Upper lobe of left lung (tissue), 6 donors: Measurements from ENCODE around the gene GIT2. TPM values are rescaled to one million over a fixed set of nuclear protein-coding genes. Genes with fewer than 3 reads are reported as not detected.
A peak's percentile ranks its signal among the peaks of the same experiment; 100 is the strongest.
"Not testable (repeated sequence)": the region's sequence is repeated elsewhere in the genome, so short reads cannot be mapped to it uniquely, and the experiment has no call there.

Experiments used
- ATAC-seq, 2 donors: fragments of 200-7000 bp; cut with Tn5 transposase; one replicate each; pipeline ENCODE4 v1.9.1; 2022; ENCODE audit warnings: mild to moderate bottlenecking in 2 of 2, moderate library complexity in 2 of 2; ENCODE audit not compliant: low FRiP score in 2 of 2
- DNase-seq, 2 donors: peaks; one replicate each; pipeline ENCODE4 v3.0.0-alpha.2; 2019 to 2020
- H3K27ac ChIP-seq, 4 donors: fragments of 200-600 bp; sonication (generic); one replicate each; pipeline ENCODE4 v1.5.1; 2016 to 2019
- H3K27me3 ChIP-seq, 4 donors: fragments of 200-600 bp; sonication (generic); one replicate each; pipeline ENCODE4 v1.5.1; 2017 to 2019
- H3K36me3 ChIP-seq, 4 donors: fragments of 200-600 bp; sonication (generic); one replicate each; pipeline ENCODE4 v1.5.1; 2016 to 2019
- H3K4me1 ChIP-seq, 4 donors: fragments of 200-600 bp; sonication (generic); one replicate each; pipeline ENCODE4 v1.5.1; 2018 to 2019
- H3K4me3 ChIP-seq, 4 donors: fragments of 200-600 bp; sonication (generic); one replicate each; pipeline ENCODE4 v1.5.1; 2017 to 2019; ENCODE audit warnings: mild to moderate bottlenecking in 2 of 4, moderate library complexity in 1 of 4
- H3K9me3 ChIP-seq, 4 donors: fragments of 200-600 bp; sonication (generic); one replicate each; pipeline ENCODE4 v1.5.1; 2018 to 2019
- CTCF ChIP-seq, 6 experiments: fragments of 450-650 bp in 4 of 6; fragments of 200-600 bp in 2 of 6; sonication (generic) in 2 of 6; IDR thresholded peaks; one replicate each; pipeline ENCODE4 v1.5.1; 2016 to 2019; ENCODE audit warnings: antibody characterized with exemption in 6 of 6
- EP300 ChIP-seq, 4 donors: sonication (generic); formaldehyde crosslinking; IDR thresholded peaks; one replicate each; pipeline ENCODE4 v1.5.1; 2017; ENCODE audit warnings: antibody characterized with exemption in 4 of 4, control low read depth in 2 of 4
- POLR2A ChIP-seq, 4 donors: fragments of 450-650 bp; IDR thresholded peaks; one replicate each; pipeline ENCODE4 v1.5.1; 2016 to 2017; ENCODE audit warnings: antibody characterized with exemption in 4 of 4, mild to moderate bottlenecking in 2 of 4
- POLR2AphosphoS5 ChIP-seq, 2 donors: sonication (generic); formaldehyde crosslinking; IDR thresholded peaks; one replicate each; pipeline ENCODE4 v1.5.1; 2017; ENCODE audit warnings: antibody characterized with exemption in 2 of 2
- WGBS, 2 donors: methylation state at CpG; one replicate each; pipeline ENCODE4 v1.1.5; 2017 to 2018; 5-methylcytosine and 5-hydroxymethylcytosine counted together
- total RNA-seq, 6 donors: library from RNA; depleted of rRNA in 4 of 6; stranded (reverse); fragments of >200 nt in 4 of 6; gene quantifications; one replicate each; pipeline versions ENCODE4 v1.1.0 to v1.2.1, GENCODE V29; 2016 to 2021
- donor health status: DM: no; HTN: no; CAD: no; lungs with moderate emphysema.
- donor health status: DM: no; HTN: yes; CAD: no; lungs with severe emphysema.

GIT2 gene
- total RNA-seq, 6 donors from 2014 or later, result 45.1 to 89.1 (median 55.3) TPM

- H3K27ac ChIP-seq, result peak overlapping the region in 3 of 4 donors; percentile 18 to 55 (median 20)
- H3K27me3 ChIP-seq, result no peaks in the 10 kb centered on the region
- 68 to 74% methylated on average over 6 of the region's 6 CpGs for WGBS, 2 donors
- no peaks in the 10 kb centered on the region for H3K9me3 ChIP-seq
- no peak overlapping the region for H3K4me3 ChIP-seq
- TF ChIP-seq POLR2A (IDR thresholded peaks at IDR 0.05), result no peak
- no peak for TF ChIP-seq CTCF (IDR thresholded peaks at IDR 0.05)
- peak in 1 of 4 donors; percentile 31 for TF ChIP-seq EP300 (IDR thresholded peaks at IDR 0.05)
- TF ChIP-seq POLR2AphosphoS5 (IDR thresholded peaks at IDR 0.05), result no peak
- DNase-seq (peak in 1 of 2 donors; percentile 87), ATAC-seq (peak; percentile 44 to 75)
- peaks cover 7 to 52% (median 27%) of the 10 kb centered on the region in 4 donors for H3K36me3 ChIP-seq
- peaks cover 15 to 28% (median 25%) of the 10 kb centered on the region in 4 donors for H3K4me1 ChIP-seq
Observed at GRCh38 chr12:110012137-110012536, 16.0 kb upstream of the GIT2 start.

- H3K4me1 ChIP-seq, result peaks cover 15 to 28% (median 25%) of the 10 kb centered on the region in 4 donors
- no peak for ATAC-seq
Observed at GRCh38 chr12:110010853-110011723, 14.9 kb upstream of the GIT2 start.

GRCh38 chr12:110008681-110009398, 12.7 kb upstream of the GIT2 start:
- not testable (repeated sequence) for DNase-seq, H3K9me3 ChIP-seq, ATAC-seq, H3K27me3 ChIP-seq, H3K4me3 ChIP-seq
- H3K4me1 ChIP-seq, result peaks cover 15 to 32% (median 28%) of the 10 kb centered on the region in 4 donors
- peaks cover 7 to 20% (median 9%) of the 10 kb centered on the region in 4 donors for H3K36me3 ChIP-seq
- WGBS, 2 donors, result 86 to 93% methylated on average over 15 of the region's 15 CpGs
- peak overlapping the region in 2 of 4 donors; percentile 27 to 37 for H3K27ac ChIP-seq

More at GRCh38 chr12:110010853-110011723, 14.9 kb upstream of the GIT2 start:
- Histone ChIP-seq H3K27me3 (no peaks in the 10 kb centered on the region), H3K9me3 (no peaks in the 10 kb centered on the region), H3K36me3 (peaks cover 7 to 41% (median 23%) of the 10 kb centered on the region in 4 donors), H3K27ac (peak overlapping the region in 2 of 4 donors; percentile 14 to 18), H3K4me3 (no peak overlapping the region)
- DNase-seq, result no peak
- 84 to 88% methylated on average over 13 of the region's 13 CpGs for whole genome bisulfite sequencing, 2 donors
- no peak for TF ChIP-seq CTCF (IDR thresholded peaks at IDR 0.05)
- TF ChIP-seq POLR2A (IDR thresholded peaks at IDR 0.05), result no peak
- TF ChIP-seq POLR2AphosphoS5 (IDR thresholded peaks at IDR 0.05), result no peak
- TF ChIP-seq EP300 (IDR thresholded peaks at IDR 0.05), result no peak

- Histone ChIP-seq H3K4me3 (no peak overlapping the region), H3K27me3 (no peaks in the 10 kb centered on the region), H3K4me1 (peaks cover 19 to 41% (median 35%) of the 10 kb centered on the region in 4 donors), H3K27ac (peak overlapping the region in 1 of 4 donors; percentile 18), H3K9me3 (no peaks in the 10 kb centered on the region), H3K36me3 (peaks cover 0 to 17% (median 0%) of the 10 kb centered on the region in 4 donors)
- TF ChIP-seq POLR2AphosphoS5 (IDR thresholded peaks at IDR 0.05) (peak in 1 of 2 donors; percentile 39), EP300 (IDR thresholded peaks at IDR 0.05) (no peak)
- ATAC-seq (peak in 1 of 2 donors; percentile 69), DNase-seq (no peak)
Observed at GRCh38 chr12:110007881-110008280, 11.7 kb upstream of the GIT2 start.

GRCh38 chr12:110006115-110006514, 9.9 kb upstream of the GIT2 start:
- WGBS, 2 donors, result 95 to 100% methylated on average over 4 of the region's 4 CpGs
- ATAC-seq, result no peak
- Histone ChIP-seq H3K36me3 (peaks cover 0 to 7% (median 0%) of the 10 kb centered on the region in 4 donors), H3K27ac (no peak overlapping the region), H3K9me3 (no peaks in the 10 kb centered on the region), H3K4me3 (no peak overlapping the region), H3K4me1 (peaks cover 22 to 44% (median 36%) of the 10 kb centered on the region in 4 donors), H3K27me3 (no peaks in the 10 kb centered on the region)
- no peak for DNase-seq
- no peak for TF ChIP-seq POLR2AphosphoS5 (IDR thresholded peaks at IDR 0.05)
- TF ChIP-seq EP300 (IDR thresholded peaks at IDR 0.05), result no peak
- no peak for TF ChIP-seq CTCF (IDR thresholded peaks at IDR 0.05)
- TF ChIP-seq POLR2A (IDR thresholded peaks at IDR 0.05), result no peak
